ENCODE measurements around the gene PRSS3. TPM values are rescaled to one million over a fixed set of nuclear protein-coding genes. Genes with fewer than 3 reads are reported as not detected.
A peak's percentile ranks its signal among the peaks of the same experiment; 100 is the strongest.
"Not testable (repeated sequence)": the region's sequence is repeated elsewhere in the genome, so short reads cannot be mapped to it uniquely, and the experiment has no call there.

The PRSS3 gene
- total RNA-seq (2014; rRNA removed; shearing (Covaris generic)): not detected in 2 replicates

GRCh38 chr9:33795281-33795680 is at the start of gene PRSS3:
Gene PRSS3, plus strand, starts transcription at chr9:33795561. Its CDS starts 13 bp downstream, at chr9:33795574.
- no peak for DNase-seq (ENCODE audit: low spot score)

- DNase-seq (ENCODE audit: low spot score): no peak
Measured at GRCh38 chr9:33748633-33749304, 46.6 kb upstream of the PRSS3 start.

GRCh38 chr9:33749305-33749654 is 46.1 kb upstream of the PRSS3 start:
- DNase-seq (ENCODE audit: low spot score): not testable (repeated sequence)

- no peak for DNase-seq (ENCODE audit: low spot score)
Measured at GRCh38 chr9:33750307-33750838, 45.0 kb upstream of the PRSS3 start.

- no peak for DNase-seq (ENCODE audit: low spot score)
Measured at GRCh38 chr9:33750839-33751339, 44.5 kb upstream of the PRSS3 start.

GRCh38 chr9:33751536-33752129 is 43.7 kb upstream of the PRSS3 start:
- DNase-seq (ENCODE audit: low spot score): no peak

- DNase-seq (ENCODE audit: low spot score): no peak
Measured at GRCh38 chr9:33752130-33752637, 43.2 kb upstream of the PRSS3 start.

- DNase-seq (ENCODE audit: low spot score): not testable (repeated sequence)
Measured at GRCh38 chr9:33752789-33753188, 42.6 kb upstream of the PRSS3 start.

- not testable (repeated sequence) for DNase-seq (ENCODE audit: low spot score)
Measured at GRCh38 chr9:33759648-33760047, 35.7 kb upstream of the PRSS3 start.

GRCh38 chr9:33762343-33762742 is 33.0 kb upstream of the PRSS3 start:
- no peak for DNase-seq (ENCODE audit: low spot score)

- not testable (repeated sequence) for DNase-seq (ENCODE audit: low spot score)
Measured at GRCh38 chr9:33763709-33764108, 31.7 kb upstream of the PRSS3 start.

GRCh38 chr9:33765411-33765810 is 29.9 kb upstream of the PRSS3 start:
- no peak for DNase-seq (ENCODE audit: low spot score)

- DNase-seq (ENCODE audit: low spot score): not testable (repeated sequence)
Measured at GRCh38 chr9:33770156-33770880, 25.0 kb upstream of the PRSS3 start.

- DNase-seq (ENCODE audit: low spot score): not testable (repeated sequence)
Measured at GRCh38 chr9:33773135-33773534, 22.2 kb upstream of the PRSS3 start.

- DNase-seq (ENCODE audit: low spot score): not testable (repeated sequence)
Measured at GRCh38 chr9:33774074-33774659, 21.2 kb upstream of the PRSS3 start.

- no peak for DNase-seq (ENCODE audit: low spot score)
Measured at GRCh38 chr9:33776578-33776977, 18.8 kb upstream of the PRSS3 start.

GRCh38 chr9:33778700-33779351 is 16.5 kb upstream of the PRSS3 start:
- peak; percentile 61 for DNase-seq (ENCODE audit: low spot score)

- no peak for DNase-seq (ENCODE audit: low spot score)
Measured at GRCh38 chr9:33780276-33780675, 15.1 kb upstream of the PRSS3 start.

GRCh38 chr9:33781736-33782135 is 13.6 kb upstream of the PRSS3 start:
- DNase-seq (ENCODE audit: low spot score): no peak

- DNase-seq (ENCODE audit: low spot score): peak; percentile 87
Measured at GRCh38 chr9:33782395-33783152, 12.8 kb upstream of the PRSS3 start.

GRCh38 chr9:33785914-33786313 is 9.4 kb upstream of the PRSS3 start:
- no peak for DNase-seq (ENCODE audit: low spot score)

Data from H4 (cell line).